AG09309 (cell line): Measurements from ENCODE around the gene C1QL2.

Source experiments
- DNase-seq: peaks from one replicate; pipeline ENCODE4 v3.0.0-alpha.2; 2010; ENCODE audit warnings: low read depth
- H3K4me3 ChIP-seq: 2 replicates; pipeline ENCODE4 v1.5.1; 2011; ENCODE audit warnings: mild to moderate bottlenecking, low read depth, low read length, moderate library complexity; ENCODE audit not compliant: control insufficient read depth
- CTCF ChIP-seq: IDR thresholded peaks from 2 replicates; pipeline ENCODE4 v1.5.1; 2011; ENCODE audit warnings: mild to moderate bottlenecking, low read depth, low read length, inconsistent platforms; ENCODE audit not compliant: insufficient read depth, control insufficient read depth; ENCODE audit errors: missing control alignments

The C1QL2 gene

DNA sequence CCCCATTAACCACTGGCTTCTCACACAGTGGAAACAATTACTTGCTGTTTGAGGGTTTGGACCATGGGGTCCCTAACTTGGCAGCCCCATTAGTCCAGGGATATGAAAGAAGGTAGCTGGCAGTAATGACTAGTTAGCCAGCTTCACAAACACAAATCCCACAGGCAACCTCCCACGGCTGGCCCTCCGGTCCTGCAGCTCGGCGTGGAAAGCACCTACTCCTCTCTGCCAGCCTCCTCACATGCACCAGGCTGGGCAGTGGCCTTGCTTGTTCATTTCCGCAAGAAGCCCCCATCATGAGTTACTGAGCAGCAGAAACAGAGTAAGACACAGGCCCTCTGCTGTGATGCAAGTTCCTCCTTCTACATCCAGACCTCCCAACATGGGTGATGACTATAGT lies 13.7 kb downstream of the C1QL2 start:
- TF ChIP-seq CTCF: no peak
- no peak for DNase-seq
- no peak overlapping the region for H3K4me3 ChIP-seq

DNA sequence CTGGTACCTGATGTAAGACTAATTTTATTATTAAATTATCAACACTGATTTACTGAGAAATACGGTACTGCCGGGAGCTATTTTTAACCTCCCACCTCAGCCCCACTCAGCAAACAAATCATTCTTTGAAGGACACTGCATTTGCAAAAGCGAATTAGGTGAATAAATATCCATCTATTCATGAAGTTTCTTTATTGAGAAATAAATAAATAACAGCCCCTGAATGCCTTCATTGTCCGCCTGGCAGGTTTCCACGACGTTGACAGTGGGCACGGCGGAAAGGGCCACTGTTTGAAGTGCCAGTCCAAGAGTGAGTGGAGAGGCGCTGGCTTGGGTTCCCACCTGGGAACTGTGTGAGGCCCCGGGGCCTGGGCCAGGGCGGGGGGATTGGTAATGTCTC lies 15.7 kb downstream of the C1QL2 start:
- H3K4me3 ChIP-seq: no peak overlapping the region
- DNase-seq: no peak
- TF ChIP-seq CTCF: no peak

DNA sequence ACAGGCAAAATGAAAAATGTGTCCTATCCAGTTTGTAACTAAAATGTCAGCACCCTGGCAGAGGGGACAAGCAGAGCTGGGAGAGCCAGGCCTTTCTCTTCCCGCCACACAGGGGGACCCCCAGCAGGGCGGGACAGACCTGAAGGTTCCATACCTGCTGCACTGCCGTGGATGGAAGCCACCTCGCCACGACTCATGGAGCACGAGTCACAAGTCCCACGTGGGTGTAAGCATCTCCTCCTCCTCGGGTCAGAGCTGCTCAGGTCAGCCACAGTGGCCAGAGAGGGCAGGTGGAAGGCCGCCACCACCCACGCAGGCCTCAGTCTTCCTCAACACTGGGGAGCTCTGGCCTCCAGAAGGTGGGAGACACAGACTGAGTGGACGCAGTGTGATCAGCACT lies 21.0 kb downstream of the C1QL2 start:
- TF ChIP-seq CTCF: no peak
- no peak overlapping the region for H3K4me3 ChIP-seq
- no peak for DNase-seq

GRCh38 chr2:119136872-119137271 lies 21.7 kb downstream of the C1QL2 start:
- TF ChIP-seq CTCF: no peak
- H3K4me3 ChIP-seq: no peak overlapping the region
- DNase-seq: no peak

DNA sequence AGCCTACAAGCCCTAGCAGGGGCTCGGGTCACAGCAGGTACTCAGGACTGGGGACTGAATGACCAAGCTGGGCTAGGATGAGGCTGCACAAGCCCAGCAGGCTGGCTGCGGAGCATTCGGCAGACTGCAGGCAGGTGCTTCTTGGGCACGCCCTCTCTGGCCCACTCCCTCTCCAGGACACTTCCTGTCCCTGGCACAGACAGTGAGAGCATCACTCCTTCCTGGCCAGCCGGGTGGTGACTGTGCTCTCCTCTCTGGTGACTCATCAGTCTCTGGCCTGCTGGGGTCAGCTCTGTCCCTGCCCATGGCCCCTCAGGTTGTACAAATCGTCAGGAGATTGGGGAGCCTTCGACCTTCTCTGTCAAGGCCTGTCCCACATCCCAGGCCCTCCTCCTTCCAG lies 22.5 kb downstream of the C1QL2 start:
- TF ChIP-seq CTCF: no peak
- DNase-seq: no peak
- H3K4me3 ChIP-seq: no peak overlapping the region

DNA sequence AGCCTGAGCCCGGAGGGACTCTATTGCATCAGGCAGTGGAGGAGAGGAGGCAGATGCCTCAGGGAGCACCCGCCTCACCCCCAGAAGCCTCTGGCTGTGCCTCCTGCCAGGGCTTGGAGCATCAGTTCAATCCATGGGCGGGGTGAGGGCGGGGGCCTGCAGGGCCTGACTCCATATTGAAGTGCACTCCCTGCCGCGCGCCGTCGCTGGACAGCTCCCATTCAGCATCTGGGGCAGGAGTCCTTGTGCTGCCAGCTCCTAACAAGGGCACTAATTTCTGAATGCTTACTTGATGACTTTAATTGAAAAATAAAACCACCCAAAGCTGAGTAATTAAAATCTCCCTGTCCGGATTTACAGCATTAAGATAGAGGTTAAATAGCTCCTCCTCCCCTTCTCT lies 23.8 kb downstream of the C1QL2 start:
- no peak for TF ChIP-seq CTCF
- no peak overlapping the region for H3K4me3 ChIP-seq
- DNase-seq: no peak

GRCh38 chr2:119126650-119127049 lies 31.9 kb downstream of the C1QL2 start:
- TF ChIP-seq CTCF: peak; percentile 67
- DNase-seq: no peak
- no peak overlapping the region for H3K4me3 ChIP-seq
